ENCODE data around the gene MTMR11. TPM values are rescaled to one million over a fixed set of nuclear protein-coding genes. Genes with fewer than 3 reads are reported as not detected.

Gene MTMR11
- total RNA-seq, 3 donors from 2014 or later: 151 to 409 (median 217) TPM

Other genes with a start within 250 kb of the MTMR11 start
- 10 to 100 TPM in 1 of 3 donors, 1 to 10 TPM in 2; 1.5 to 10.2 (median 2.6) TPM for gene FCGR1A, start 154.2 kb downstream of the MTMR11 start, total RNA-seq
- 10 to 100 TPM; 10.7 to 18.1 (median 13.2) TPM for gene BOLA1, start 37.3 kb downstream of the MTMR11 start, total RNA-seq
- gene SV2A, start 19.0 kb downstream of the MTMR11 start, total RNA-seq: 1 to 10 TPM in 2 of 3 donors, under 1 TPM in 1; 0.69 to 7.6 (median 1.7) TPM
- 10 to 100 TPM; 60.7 to 67.4 (median 64.2) TPM for gene SF3B4, start 9.1 kb downstream of the MTMR11 start, total RNA-seq
- 10 to 100 TPM; 39.2 to 52.7 (median 49.3) TPM for gene OTUD7B, start 73.8 kb upstream of the MTMR11 start, total RNA-seq
- gene VPS45, start 130.9 kb upstream of the MTMR11 start, total RNA-seq: 10 to 100 TPM; 28.3 to 43.4 (median 33.6) TPM
- gene PLEKHO1, start 213.0 kb upstream of the MTMR11 start, total RNA-seq: 100 to 1,000 TPM in 1 of 3 donors, 10 to 100 TPM in 2; 10.0 to 228 (median 21.9) TPM

Data from mucosa of descending colon (tissue), 3 donors.